Ovary (tissue), 3 donors: ENCODE results near the gene LAMA1.

Source experiments
- CTCF ChIP-seq, 3 donors: fragments of 450-650 bp in 2 of 3; fragments of 200-600 bp in 1 of 3; IDR thresholded peaks; one replicate each; pipeline versions ENCODE4 v1.5.1 to v1.8.0; 2016 to 2022; ENCODE audit warnings: antibody characterized with exemption in 3 of 3, mild to moderate bottlenecking in 1 of 3
- EP300 ChIP-seq: sonication (generic); formaldehyde crosslinking; IDR thresholded peaks from one replicate; pipeline ENCODE4 v1.6.1; 2017; ENCODE audit warnings: antibody characterized with exemption
- POLR2A ChIP-seq: fragments of 450-650 bp; IDR thresholded peaks from one replicate; pipeline ENCODE4 v1.6.1; 2017; ENCODE audit warnings: antibody characterized with exemption, mild to moderate bottlenecking, moderate library complexity
- donor health status: DM: no; HTN: no; CAD: no.

DNA sequence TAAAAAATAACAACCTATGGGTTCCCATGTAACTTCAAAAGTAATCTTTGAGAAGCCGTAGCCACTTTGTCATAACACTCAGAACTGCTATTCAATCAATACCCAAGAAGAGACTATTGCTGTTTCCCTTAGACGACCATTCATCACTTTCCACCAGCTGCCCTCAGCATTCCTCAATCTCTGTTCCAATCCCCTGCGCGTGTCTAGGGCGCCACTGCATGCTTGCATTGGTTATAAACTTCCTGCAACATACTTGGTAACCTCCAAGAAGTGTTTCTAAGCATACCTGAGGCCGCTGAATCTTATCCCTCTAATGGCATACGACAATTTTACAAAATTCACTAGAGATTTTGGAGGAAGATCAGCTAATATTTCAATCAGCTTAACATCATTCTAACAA is 134.2 kb downstream of the LAMA1 start:
- TF ChIP-seq CTCF (IDR thresholded peaks at IDR 0.05) (no peak), POLR2A (no peak), EP300 (no peak)
